DOHH2 (cell line): ENCODE measurements around the gene ACE.

Experiments used
- EZH2phosphoT487 ChIP-seq: fragments of 200-600 bp; sonication (generic); IDR thresholded peaks from 2 replicates; pipeline ENCODE4 v1.6.1; 2017; ENCODE audit warnings: borderline replicate concordance, mild to moderate bottlenecking, antibody characterized with exemption, low read length, moderate library complexity, mixed read lengths
- TF ChIP-seq, protein P1 (sequence below): fragments of 200-600 bp; sonication (generic); IDR thresholded peaks from one replicate; pipeline ENCODE4 v1.5.1; 2014; ENCODE audit warnings: antibody characterized with exemption, mild to moderate bottlenecking, low read depth, low read length; ENCODE audit not compliant: poor library complexity, severe bottlenecking

GRCh38 chr17:63537991-63538692 lies 61.3 kb downstream of the ACE start:
- TF ChIP-seq, protein P1, sequence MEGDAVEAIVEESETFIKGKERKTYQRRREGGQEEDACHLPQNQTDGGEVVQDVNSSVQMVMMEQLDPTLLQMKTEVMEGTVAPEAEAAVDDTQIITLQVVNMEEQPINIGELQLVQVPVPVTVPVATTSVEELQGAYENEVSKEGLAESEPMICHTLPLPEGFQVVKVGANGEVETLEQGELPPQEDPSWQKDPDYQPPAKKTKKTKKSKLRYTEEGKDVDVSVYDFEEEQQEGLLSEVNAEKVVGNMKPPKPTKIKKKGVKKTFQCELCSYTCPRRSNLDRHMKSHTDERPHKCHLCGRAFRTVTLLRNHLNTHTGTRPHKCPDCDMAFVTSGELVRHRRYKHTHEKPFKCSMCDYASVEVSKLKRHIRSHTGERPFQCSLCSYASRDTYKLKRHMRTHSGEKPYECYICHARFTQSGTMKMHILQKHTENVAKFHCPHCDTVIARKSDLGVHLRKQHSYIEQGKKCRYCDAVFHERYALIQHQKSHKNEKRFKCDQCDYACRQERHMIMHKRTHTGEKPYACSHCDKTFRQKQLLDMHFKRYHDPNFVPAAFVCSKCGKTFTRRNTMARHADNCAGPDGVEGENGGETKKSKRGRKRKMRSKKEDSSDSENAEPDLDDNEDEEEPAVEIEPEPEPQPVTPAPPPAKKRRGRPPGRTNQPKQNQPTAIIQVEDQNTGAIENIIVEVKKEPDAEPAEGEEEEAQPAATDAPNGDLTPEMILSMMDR: no peak
- TF ChIP-seq EZH2phosphoT487: no peak
